ENCODE measurements around the gene LRCH1. TPM values are rescaled to one million over a fixed set of nuclear protein-coding genes. Genes with fewer than 3 reads are reported as not detected.

LRCH1 gene
- polyA plus RNA-seq, 1 of the 3 experiments (the other 2 are of a cell fraction): 5.5 TPM

- H3K36me3 ChIP-seq (replicated peaks in 1 of 2; ENCODE audit: control insufficient read depth in 1 of 2, insufficient read depth in 2 of 2, low read length in 1 of 2): no peaks in the 10 kb centered on the region
- no peaks in the 10 kb centered on the region for H3K79me2 ChIP-seq (ENCODE audit: insufficient read depth)
- no peaks in the 10 kb centered on the region for H3K9me3 ChIP-seq
- H3K9me2 ChIP-seq: no peaks in the 10 kb centered on the region
- CTCF ChIA-PET: no interaction called here
- no peak overlapping the region for H2AFZ ChIP-seq (ENCODE audit: low read depth)
- DNase-seq: no peak
- H3K9ac ChIP-seq: no peak overlapping the region
- H3F3A ChIP-seq (replicated peaks; ENCODE audit: insufficient read depth): no peaks in the 10 kb centered on the region
- H3K27me3 ChIP-seq (ENCODE audit: insufficient read depth): no peaks in the 10 kb centered on the region
- POLR2A ChIA-PET: no interaction called here
- H3K4me1 ChIP-seq (ENCODE audit: control insufficient read depth in 1 of 2, insufficient read depth in 2 of 2, low read depth in 1 of 2, low read length in 1 of 2): peaks cover 0 to 5% of the 10 kb centered on the region in 2 experiments; a peak in 1 of 4 replicates
- no peak overlapping the region for H3K4me2 ChIP-seq
- no peak overlapping the region for H3K4me3 ChIP-seq (ENCODE audit: low read depth in 2 of 2, low read length in 1 of 2)
- no peak overlapping the region for H3K27ac ChIP-seq (ENCODE audit: low read depth in 2 of 2, low read length in 1 of 2)
- TF ChIP-seq RFX5 (IDR thresholded peaks at IDR 0.05; ENCODE audit: low read length) (no peak), ZBTB33 (IDR thresholded peaks at IDR 0.05; ENCODE audit: borderline replicate concordance, low read depth) (no peak), JUND (IDR thresholded peaks at IDR 0.05) (no peak), MEF2A (IDR thresholded peaks at IDR 0.05; ENCODE audit: borderline replicate concordance, low read depth) (no peak)
- H4K20me1 ChIP-seq (ENCODE audit: insufficient read depth): no peaks in the 10 kb centered on the region
- WGBS (ENCODE audit: low lambda C conversion rate): 76% methylated on average over 2 of the region's 2 CpGs
Measured at GRCh38 chr13:46759846-46760245, 206.9 kb downstream of the LRCH1 start.

- TF ChIP-seq GABPA (IDR thresholded peaks at IDR 0.05; ENCODE audit: low read depth): no peak
- no peak for TF ChIP-seq SIN3A (IDR thresholded peaks at IDR 0.05; ENCODE audit: borderline replicate concordance, low read depth, low read length)
- TF ChIP-seq YY1 (IDR thresholded peaks at IDR 0.05; ENCODE audit: low read depth): no peak
- TF ChIP-seq TEAD4 (IDR thresholded peaks at IDR 0.05; ENCODE audit: borderline replicate concordance, insufficient read depth): no peak
- no peak for TF ChIP-seq JUND (IDR thresholded peaks at IDR 0.05)
- no peak for TF ChIP-seq POLR2AphosphoS5 (IDR thresholded peaks at IDR 0.05; ENCODE audit: low read depth, low read length)
- WGBS (ENCODE audit: low lambda C conversion rate): 93% methylated on average over 4 of the region's 4 CpGs
- CTCF ChIA-PET: no interaction called here
Measured at GRCh38 chr13:46761174-46761573, 208.2 kb downstream of the LRCH1 start.

GRCh38 chr13:46761866-46762265, 208.9 kb downstream of the LRCH1 start:
- CTCF ChIA-PET: no interaction called here
- POLR2A ChIA-PET: no interaction called here
- WGBS (ENCODE audit: low lambda C conversion rate): 66% methylated on average over 5 of the region's 5 CpGs
- TF ChIP-seq USF2 (IDR thresholded peaks at IDR 0.05; ENCODE audit: borderline replicate concordance, low read depth, low read length) (no peak), PBX3 (IDR thresholded peaks at IDR 0.05) (no peak), SIN3A (IDR thresholded peaks at IDR 0.05; ENCODE audit: borderline replicate concordance, low read depth, low read length) (no peak), ZBTB33 (IDR thresholded peaks at IDR 0.05; ENCODE audit: borderline replicate concordance, low read depth) (no peak), FOXJ3 (CRISPR knock-in tag; IDR thresholded peaks at IDR 0.05) (no peak), CTCF (IDR thresholded peaks at IDR 0.05) (no peak), CHD2 (IDR thresholded peaks at IDR 0.05; ENCODE audit: low read length, partially characterized antibody) (no peak), JUND (IDR thresholded peaks at IDR 0.05) (no peak), YY1 (IDR thresholded peaks at IDR 0.05; ENCODE audit: low read depth) (no peak)

More at GRCh38 chr13:46761174-46761573, 208.2 kb downstream of the LRCH1 start:
- H3K9me3 ChIP-seq: no peaks in the 10 kb centered on the region
- no peak overlapping the region for H3K4me2 ChIP-seq
- H3K27me3 ChIP-seq (ENCODE audit: insufficient read depth): no peaks in the 10 kb centered on the region
- no peaks in the 10 kb centered on the region for H3F3A ChIP-seq (replicated peaks; ENCODE audit: insufficient read depth)
- no peaks in the 10 kb centered on the region for H3K36me3 ChIP-seq (replicated peaks in 1 of 2; ENCODE audit: control insufficient read depth in 1 of 2, insufficient read depth in 2 of 2, low read length in 1 of 2)
- H3K4me1 ChIP-seq (ENCODE audit: control insufficient read depth in 1 of 2, insufficient read depth in 2 of 2, low read depth in 1 of 2, low read length in 1 of 2): peaks cover 0 to 5% of the 10 kb centered on the region in 2 experiments; a peak in 1 of 4 replicates
- DNase-seq: no peak
- H3K9ac ChIP-seq: no peak overlapping the region
- no peak overlapping the region for H3K4me3 ChIP-seq (ENCODE audit: low read depth in 2 of 2, low read length in 1 of 2)
- H3K79me2 ChIP-seq (ENCODE audit: insufficient read depth): no peaks in the 10 kb centered on the region
- H2AFZ ChIP-seq (ENCODE audit: low read depth): no peak overlapping the region
- POLR2A ChIA-PET: no interaction called here
- H3K27ac ChIP-seq (ENCODE audit: low read depth in 2 of 2, low read length in 1 of 2): no peak overlapping the region
- no peaks in the 10 kb centered on the region for H4K20me1 ChIP-seq (ENCODE audit: insufficient read depth)
- no peaks in the 10 kb centered on the region for H3K9me2 ChIP-seq

More at GRCh38 chr13:46761866-46762265, 208.9 kb downstream of the LRCH1 start:
- no peak overlapping the region for H2AFZ ChIP-seq (ENCODE audit: low read depth)
- no peak overlapping the region for H3K4me2 ChIP-seq
- no peaks in the 10 kb centered on the region for H3K27me3 ChIP-seq (ENCODE audit: insufficient read depth)
- no peak for DNase-seq
- no peaks in the 10 kb centered on the region for H3K36me3 ChIP-seq (replicated peaks in 1 of 2; ENCODE audit: control insufficient read depth in 1 of 2, insufficient read depth in 2 of 2, low read length in 1 of 2)
- H3K4me3 ChIP-seq (ENCODE audit: low read depth in 2 of 2, low read length in 1 of 2): no peak overlapping the region
- H3K9me3 ChIP-seq: no peaks in the 10 kb centered on the region
- no peaks in the 10 kb centered on the region for H3K79me2 ChIP-seq (ENCODE audit: insufficient read depth)
- no peak overlapping the region for H3K27ac ChIP-seq (ENCODE audit: low read depth in 2 of 2, low read length in 1 of 2)
- H3K9ac ChIP-seq: no peak overlapping the region
- peaks cover 0 to 5% of the 10 kb centered on the region in 2 experiments; a peak in 1 of 4 replicates for H3K4me1 ChIP-seq (ENCODE audit: control insufficient read depth in 1 of 2, insufficient read depth in 2 of 2, low read depth in 1 of 2, low read length in 1 of 2)
- H4K20me1 ChIP-seq (ENCODE audit: insufficient read depth): no peaks in the 10 kb centered on the region
- H3F3A ChIP-seq (replicated peaks; ENCODE audit: insufficient read depth): no peaks in the 10 kb centered on the region
- H3K9me2 ChIP-seq: no peaks in the 10 kb centered on the region

Measured in SK-N-SH (cell line).